Stimulated activated CD4-positive, alpha-beta T cell treated with anti-CD3 and anti-CD28 coated beads, TNF-alpha, amount 100 ng/mL, for 24 hours (primary cell): ENCODE data around the gene GPR35.

ENCODE experiments used
- DNase-seq, 3 experiments: peaks; one replicate each; pipeline ENCODE4 v3.0.0-alpha.2; 2020; ENCODE audit warnings: low read depth in 3 of 3

Gene GPR35

DNA sequence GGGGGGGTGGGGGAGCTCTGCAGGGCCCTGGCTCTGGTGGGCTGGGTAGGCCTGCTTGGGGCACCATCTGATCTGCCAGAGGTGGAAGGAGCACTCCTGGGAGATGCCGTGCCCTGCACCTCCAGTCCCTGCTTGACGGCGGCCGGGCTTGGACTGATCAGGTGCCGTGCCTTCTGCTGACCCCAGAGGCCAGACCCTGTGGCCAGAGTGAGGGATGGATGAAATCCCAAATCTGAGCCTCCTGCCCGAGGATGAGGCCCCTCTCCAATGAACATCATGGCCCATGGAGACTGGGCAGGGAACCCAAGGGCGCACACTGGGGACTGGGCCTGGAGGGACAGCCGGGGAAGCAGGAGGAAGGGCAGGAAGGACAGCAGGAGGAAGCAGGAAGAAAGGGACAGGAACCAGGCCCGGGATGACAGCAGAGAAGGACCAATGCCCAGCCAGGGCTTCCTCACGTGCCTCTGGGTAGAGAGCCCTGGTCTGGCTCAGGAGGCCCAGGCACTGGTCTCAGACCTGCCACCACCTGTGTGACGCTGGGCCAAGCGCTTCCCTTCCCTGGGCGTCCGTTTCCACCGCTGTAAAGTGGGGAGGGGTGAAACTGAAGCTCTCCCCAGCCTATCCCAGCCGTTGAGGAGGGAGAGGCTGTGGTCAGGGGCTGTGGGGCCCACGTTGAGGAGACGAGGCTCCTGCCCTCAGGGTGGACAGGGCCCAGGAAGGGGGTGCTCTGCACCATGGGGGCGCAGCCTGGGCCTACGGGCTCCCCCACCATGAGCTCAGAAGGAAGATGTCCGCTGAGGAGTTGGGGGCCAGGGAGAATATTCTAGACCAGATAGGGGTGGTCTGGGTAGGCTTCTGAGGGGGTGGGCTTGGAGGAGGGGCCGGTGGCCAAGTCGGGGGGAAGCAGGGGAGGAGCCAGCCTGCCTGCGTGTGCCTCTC, 1.0 kb upstream of the GPR35 start:
- no peak for DNase-seq

DNA sequence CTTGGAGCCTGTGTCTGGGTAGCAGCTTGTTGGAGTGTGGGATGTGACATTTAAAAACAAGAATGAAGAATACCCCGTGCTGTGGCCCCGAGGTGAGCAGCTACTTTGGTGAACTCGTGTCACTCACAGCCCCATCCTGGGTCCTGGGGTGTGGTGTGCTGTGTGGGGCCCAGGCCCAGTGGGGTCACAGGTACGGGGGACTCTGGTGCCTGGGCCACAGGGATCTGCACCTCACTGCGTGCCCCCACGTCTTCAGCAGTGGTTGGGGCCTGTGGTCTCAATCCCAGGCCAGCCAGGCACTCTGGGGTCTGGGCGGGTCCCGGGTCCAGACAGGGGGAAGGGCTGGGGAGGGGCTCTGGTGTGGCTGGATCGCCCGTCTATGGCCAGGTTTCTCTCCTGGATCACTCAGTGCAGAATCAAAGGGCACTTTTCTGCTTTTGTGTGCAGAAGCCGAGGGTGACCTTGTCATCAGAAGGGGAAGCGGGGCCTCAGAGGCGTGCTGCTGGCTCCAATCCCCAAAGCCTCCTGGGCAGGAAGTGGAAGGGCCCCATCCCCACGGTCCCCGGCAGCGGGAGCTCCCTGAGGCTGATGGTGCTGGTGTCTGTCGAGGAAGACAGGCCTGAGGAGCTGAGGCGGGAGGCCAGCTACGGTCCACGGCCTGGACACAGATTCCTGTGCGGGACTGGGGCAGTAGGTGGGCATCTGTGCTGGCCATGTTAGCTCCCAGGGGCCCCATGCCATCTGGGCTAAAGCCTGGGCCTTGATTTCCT, 1.4 kb downstream of the GPR35 start:
- DNase-seq = peak in 1 of 3 experiments; percentile 36

DNA sequence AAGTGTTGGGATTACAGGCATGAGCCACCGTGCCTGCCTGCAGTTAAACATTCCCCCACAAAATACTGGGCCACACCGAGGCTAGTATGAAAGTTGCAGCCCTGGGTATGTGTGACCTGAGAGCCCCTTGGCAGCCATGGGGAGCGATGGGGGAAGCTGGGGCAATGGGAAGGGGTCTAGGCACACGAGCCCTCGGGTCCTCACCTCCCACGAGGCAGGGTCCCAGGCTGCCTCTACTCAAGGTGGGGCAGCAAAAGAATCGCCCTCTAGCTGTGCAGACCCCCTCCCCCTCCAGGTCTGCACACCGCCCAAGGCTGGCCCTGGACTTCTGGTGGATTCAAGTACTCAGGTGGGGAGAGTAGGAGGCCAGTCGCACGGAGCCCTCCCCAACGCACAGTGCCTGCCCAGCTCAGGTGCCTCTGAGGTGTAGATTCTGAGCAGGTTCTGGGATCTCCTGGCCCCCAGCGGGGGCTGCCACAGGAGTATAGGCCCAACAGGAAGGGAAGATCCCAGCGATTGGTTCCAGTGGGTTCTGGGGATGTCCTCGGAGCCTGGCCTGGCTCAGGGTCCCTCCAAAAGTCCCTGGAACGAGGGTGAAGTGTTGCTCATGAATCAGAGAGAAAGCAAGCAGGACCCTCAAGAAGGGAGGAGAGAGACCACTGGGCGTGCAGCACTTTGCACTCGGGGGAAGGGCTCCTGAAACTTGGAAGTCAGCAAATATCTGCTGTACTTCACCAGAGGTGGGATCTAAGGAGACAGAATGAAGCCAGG, 2.6 kb downstream of the GPR35 start:
- DNase-seq = no peak

DNA sequence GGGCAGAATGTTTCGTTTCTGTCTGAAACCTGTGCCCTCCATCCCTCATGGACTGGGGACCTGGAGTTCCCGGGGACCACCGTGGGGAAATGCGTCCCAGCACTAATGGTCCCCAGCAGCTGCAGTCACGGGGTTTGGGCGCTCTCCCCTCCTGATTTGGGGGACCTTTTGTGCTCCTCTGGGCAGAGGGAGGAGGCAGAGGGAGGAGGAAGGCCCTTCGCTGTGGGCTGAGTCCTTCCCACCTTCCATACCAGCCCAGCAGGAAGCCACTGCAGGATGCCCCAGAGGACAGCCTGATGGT, 3.2 kb downstream of the GPR35 start:
- no peak for DNase-seq

DNA sequence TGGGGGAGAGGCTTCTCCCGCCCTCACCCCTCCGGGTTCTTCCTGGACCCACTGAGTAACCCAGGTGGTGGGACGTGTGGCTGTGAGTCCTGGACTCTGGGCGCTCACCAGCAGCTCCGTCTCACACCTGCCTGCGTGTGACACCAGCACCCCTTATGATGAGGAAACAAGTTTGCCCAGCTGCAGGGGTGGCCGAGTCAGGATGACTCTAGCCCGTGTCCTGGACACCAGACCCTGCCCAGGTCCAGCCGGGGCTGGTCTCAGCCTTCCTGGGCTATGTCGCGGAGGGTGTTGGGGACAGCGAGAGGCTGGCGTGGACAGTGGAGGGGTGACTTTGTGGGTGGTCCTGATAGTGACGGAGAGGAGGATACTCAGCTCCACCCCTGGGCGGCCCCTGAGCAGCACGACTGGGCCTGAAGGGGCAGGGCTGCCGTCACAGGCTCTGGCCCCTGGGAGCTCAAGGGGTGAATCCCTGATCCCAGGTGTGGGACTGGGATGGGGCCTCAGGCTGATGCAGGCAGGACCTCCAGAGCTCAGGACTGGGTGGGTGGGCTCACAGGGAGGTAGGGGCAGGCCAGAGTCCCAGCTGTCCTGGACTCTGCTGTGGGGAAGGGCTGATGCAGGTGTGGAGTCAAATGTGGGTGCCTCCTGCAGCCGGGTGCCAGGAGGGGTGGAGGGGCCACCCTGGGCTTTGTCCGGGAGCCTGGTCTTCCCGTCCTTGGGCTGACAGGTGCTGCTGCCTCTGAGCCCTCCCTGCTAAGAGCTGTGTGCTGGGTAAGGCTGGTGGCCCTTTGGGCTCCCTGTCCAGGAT, 3.7 kb downstream of the GPR35 start:
- no peak for DNase-seq

DNA sequence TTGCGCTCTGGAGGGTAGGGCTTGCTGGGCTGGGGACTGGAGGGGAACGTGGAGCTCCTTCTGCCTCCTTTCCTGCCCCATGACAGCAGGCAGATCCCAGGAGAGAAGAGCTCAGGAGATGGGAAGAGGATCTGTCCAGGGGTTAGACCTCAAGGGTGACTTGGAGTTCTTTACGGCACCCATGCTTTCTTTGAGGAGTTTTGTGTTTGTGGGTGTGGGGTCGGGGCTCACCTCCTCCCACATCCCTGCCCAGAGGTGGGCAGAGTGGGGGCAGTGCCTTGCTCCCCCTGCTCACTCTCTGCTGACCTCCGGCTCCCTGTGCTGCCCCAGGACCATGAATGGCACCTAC, 4.3 kb downstream of the GPR35 start:
- DNase-seq = no peak

DNA sequence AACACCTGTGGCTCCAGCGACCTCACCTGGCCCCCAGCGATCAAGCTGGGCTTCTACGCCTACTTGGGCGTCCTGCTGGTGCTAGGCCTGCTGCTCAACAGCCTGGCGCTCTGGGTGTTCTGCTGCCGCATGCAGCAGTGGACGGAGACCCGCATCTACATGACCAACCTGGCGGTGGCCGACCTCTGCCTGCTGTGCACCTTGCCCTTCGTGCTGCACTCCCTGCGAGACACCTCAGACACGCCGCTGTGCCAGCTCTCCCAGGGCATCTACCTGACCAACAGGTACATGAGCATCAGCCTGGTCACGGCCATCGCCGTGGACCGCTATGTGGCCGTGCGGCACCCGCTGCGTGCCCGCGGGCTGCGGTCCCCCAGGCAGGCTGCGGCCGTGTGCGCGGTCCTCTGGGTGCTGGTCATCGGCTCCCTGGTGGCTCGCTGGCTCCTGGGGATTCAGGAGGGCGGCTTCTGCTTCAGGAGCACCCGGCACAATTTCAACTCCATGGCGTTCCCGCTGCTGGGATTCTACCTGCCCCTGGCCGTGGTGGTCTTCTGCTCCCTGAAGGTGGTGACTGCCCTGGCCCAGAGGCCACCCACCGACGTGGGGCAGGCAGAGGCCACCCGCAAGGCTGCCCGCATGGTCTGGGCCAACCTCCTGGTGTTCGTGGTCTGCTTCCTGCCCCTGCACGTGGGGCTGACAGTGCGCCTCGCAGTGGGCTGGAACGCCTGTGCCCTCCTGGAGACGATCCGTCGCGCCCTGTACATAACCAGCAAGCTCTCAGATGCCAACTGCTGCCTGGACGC, 4.9 kb downstream of the GPR35 start:
- no peak for DNase-seq

DNA sequence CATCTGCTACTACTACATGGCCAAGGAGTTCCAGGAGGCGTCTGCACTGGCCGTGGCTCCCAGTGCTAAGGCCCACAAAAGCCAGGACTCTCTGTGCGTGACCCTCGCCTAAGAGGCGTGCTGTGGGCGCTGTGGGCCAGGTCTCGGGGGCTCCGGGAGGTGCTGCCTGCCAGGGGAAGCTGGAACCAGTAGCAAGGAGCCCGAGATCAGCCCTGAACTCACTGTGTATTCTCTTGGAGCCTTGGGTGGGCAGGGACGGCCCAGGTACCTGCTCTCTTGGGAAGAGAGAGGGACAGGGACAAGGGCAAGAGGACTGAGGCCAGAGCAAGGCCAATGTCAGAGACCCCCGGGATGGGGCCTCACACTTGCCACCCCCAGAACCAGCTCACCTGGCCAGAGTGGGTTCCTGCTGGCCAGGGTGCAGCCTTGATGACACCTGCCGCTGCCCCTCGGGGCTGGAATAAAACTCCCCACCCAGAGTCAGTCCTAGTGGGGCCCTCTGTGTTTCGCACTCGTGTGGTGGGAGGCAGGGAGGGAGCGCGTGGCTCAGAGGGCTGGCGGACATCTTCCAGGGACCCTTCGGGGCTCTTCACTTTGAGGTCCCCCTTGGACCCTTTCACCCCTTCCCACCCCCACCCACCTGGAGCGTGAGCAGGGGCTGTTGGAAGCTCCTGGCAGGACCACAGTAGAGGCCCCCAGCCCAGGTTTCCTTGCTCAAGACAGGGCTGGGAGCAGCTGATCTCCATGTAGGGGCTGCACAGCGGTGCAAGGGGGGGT, 5.7 kb downstream of the GPR35 start:
- no peak for DNase-seq

DNA sequence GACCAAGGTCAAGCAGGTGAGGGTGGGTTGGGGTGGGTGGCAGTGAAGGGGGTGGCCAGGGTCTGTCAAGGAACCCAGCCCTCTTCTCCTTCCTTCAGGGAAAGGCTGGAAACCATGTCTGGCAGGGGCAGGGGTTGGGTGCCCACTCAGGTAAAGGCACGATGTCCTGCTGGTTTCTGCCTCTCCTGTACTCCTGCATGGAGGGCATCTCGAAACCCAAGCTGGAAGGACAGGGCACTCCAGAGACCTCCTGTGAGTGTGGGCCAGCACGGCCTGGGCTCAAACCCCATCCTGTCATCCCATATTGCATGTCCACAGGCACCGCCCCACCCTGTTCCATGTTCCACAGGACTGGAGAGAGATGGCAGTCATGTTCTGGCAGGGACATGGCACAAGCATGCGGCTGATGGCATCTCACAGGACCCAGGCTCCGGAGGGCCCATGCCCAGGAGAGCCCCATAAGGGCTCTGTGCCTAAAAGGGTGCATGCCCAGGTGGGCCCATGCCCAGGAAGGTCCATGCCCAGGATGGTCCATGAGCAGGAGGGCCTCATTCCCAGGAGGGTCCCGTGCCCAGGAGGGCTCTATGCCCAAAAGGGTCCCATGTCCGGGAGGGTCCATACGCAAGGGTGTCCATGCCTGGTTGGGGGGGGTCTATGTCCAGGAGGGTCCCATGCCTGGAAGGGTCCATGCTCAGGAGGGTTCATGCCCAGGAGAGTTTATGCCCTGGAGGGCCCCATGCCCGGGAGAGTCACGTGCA, 6.4 kb downstream of the GPR35 start:
- DNase-seq = no peak

DNA sequence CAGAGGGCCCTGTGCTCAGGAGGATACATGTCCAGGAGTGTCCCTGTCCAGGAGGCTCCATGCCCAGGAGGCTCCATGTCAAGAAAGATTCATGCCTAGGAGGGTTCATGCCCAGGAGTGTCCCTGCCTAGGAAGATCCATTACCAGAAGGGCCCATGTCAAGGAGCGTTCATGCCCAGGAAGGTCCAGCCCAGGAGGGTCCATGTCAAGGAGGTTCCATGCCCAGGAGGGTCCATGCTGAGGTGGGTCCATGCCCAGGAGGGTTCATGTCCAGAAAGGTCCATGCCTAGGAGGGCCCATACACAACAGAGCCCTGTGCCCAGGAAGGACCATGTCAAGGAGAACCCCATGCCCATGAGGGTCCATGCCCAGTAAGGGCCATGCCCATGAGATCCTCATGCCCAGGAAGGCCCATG, 7.0 kb downstream of the GPR35 start:
- DNase-seq = no peak

DNA sequence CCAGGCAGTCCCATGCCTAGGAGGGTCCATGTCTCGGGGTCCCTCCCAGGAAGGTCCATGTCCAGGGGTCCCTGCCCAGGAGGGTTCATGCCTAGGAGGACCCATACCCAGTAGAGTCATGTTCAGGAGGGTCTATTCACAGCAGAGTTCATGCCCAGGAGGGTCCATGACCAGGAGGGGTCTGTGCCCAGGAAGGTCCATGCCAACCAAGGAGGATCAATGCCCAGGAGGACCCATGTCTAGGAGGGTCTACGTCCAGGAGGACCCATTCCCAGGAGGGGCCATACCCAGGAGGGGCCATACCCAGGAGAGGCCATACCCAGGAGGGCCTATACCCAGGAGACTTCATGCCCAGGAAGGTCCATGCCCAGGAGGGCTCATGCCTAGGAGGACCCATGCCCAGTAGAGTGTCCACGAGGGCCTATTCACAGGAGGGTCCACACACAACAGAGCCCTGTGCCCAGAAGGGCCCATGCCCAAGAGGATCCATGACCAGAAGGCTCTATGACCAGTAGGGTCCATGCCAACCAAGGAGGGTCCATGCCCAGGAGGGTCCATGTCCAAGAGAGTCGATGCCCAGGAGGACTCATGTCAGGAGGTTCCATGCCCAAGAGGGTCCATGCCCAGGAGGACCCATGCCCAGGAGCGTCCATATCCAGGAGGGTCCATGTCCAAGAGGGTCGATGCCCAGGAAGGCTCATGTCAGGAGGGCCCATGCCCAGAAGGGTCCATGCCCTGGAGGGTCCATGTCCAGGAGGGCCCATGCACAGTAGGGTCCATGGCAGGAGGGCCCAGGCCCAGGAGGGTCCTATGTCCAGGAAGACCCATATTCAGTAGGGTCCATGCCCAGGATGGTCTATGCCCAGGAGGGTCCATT, 10.1 kb downstream of the GPR35 start:
- DNase-seq = no peak

DNA sequence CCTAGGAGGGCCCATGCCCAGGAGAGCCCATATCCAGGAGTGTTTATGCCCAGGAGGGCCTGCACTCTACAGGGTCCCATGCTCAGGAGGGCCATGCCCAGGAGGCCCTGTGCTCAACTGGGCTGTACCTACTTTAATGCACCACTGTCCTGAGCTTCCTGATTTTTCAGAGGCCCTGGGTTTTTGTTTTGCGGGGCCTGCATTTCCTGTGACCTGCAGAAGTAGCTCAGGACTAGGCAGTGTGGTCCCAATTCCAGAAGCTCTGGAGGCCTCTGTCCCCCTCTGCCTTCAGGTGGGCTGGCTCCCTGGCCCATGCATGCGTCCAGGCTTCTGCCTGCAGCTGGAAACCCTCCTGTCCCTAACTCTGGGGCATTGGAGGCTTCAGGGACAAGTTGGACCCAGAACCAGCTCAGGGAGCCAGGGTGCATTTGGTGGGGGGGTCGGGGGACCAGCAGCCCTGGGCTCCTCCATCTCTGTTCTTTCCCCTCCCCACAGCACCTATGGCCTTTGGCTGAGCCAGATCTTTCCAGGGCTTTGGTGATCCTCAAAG, 10.8 kb downstream of the GPR35 start:
- no peak for DNase-seq

DNA sequence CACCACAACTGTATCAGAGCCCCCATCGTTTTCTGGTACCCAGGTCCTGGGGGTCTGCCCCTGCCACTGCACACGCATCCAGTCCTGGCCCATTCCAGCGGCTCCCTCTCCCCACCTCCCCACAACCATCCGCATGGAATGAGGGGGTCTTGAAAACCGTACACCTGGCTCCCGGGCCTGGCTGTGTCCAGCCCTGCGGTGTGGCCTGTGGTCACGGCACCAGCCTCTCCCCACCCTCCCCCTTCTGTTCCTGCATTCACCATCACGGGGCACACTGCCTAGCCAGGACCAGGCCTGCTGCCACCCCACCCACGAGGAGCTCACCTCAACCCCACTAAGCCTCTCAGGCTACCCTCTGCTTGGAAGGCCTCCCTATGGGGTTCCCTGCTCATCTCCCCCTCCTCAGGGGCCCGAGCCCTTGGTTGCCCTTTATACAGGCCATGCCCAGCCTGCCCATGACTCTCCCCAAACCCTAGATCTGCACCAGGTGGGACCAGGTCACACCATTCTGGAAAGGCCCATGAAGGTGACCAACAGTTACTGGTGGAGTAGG, 11.4 kb downstream of the GPR35 start:
- DNase-seq = no peak

DNA sequence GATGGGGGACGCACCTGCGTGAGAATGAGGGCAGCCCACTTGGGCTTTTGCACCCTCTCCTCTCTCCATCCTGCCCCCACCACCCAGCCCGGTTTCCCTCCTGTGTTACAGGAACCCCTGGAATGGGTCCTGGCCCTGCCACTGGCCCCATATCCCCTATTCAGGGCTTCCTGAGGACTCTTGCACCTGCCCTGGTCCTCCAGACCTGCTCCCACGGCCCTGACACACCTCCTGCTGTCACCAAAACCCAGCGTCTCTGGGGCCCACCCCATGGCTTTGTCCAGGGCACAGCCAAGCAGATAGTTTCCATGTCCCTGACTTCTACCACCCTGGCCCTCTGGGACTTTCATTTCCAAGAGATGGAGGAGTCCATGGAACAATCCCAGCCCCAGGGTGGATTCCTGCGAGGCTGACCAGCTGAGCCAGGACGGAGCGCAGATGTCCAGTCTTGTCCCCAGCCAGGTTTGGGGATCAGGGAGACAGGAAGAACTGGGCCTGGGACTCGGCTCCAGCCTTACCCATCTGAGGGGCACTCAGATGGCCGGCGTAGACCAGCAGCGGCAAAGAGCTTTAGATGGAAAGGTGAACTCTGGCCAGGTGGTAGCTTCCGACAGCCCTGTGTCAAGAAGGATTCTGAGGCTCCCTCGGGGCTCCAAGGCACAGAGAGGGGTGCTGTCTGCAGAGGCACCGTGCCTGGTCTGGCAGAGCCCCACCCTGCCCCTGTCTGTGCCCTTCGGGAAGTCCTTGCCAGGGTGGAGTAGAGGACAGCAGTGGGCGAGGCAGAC, 12.0 kb downstream of the GPR35 start:
- DNase-seq = no peak

DNA sequence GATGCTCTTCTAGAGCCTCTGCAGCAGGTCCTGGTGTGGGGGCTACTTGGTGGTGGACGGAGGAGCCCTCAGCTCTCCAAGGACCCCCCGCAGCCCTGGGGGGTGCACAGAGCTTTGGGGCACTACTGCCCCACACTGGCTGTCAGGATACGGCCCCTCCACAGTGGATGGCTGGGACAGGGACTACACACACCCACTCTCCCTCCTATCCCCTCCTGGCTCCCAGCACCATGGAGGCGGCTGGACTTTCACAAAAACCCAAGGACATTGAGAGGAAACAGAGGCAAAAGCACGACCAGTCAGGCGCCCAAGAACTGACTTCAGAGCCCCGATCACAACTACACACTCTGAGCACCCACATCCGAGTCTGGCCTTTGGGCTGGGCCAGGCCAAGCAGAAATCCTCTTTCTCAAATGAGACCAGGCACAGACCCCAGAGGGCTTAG, 12.6 kb downstream of the GPR35 start:
- DNase-seq = no peak

DNA sequence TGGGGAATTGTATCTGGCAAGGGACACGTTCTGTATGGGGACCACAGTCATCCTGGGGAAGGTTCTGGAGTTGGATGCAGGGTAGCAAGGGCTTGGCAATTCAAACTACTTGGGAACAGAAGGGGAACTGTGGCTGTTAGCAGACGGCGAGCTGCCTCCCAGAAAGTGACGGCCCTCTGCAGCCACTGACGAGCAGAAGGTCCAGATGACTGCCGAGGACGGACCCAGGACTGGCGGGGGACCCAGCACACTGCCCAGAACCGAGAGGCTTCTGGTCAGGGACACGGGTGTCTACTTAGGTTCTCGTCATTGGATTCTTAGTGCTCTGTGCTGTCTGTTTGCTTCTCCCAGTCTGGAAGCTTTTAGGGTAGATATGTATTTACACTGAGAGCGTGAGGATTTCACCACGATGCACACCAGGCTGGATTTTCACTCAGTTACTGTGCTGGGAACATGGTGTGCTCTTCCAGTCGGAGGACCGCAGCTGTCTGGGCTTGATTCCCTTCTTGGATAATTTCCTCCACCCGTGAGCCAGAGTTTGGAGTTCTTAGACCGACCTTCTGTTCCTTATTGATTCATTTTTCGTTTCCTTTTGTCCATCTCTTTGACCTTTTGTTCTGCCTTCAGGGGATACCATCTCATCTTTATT, 13.4 kb downstream of the GPR35 start:
- DNase-seq = no peak
